ENCODE data around the gene METRN.

METRN gene

DNA sequence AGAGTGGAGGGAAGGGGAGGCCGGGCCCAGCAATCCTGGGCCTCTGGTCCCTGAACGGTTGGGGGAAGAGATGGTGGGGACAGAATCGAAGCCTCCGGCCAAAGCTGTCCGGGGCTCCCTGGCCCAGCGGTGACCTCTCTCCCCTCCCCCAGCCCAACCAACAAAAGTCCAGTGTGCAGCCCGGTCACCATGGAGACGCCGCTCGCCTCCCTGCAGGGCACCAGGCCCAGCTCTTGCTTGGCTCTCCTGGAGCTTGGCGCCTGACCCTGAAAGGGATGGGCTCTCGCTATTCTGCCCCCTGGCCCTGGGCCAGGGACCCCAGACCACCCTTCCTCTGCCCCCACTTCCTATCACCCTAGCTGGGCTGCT is 1.3 kb downstream of the METRN start:
- H3K36me3 Mint-ChIP-seq (ENCODE audit: low read depth), result no peaks in the 10 kb centered on the region
- H3K4me3 Mint-ChIP-seq, result peak overlapping the region; percentile 80
- no peak overlapping the region for H3K27ac Mint-ChIP-seq
- peak; percentile 81 for DNase-seq
- TF ChIP-seq, protein P1, sequence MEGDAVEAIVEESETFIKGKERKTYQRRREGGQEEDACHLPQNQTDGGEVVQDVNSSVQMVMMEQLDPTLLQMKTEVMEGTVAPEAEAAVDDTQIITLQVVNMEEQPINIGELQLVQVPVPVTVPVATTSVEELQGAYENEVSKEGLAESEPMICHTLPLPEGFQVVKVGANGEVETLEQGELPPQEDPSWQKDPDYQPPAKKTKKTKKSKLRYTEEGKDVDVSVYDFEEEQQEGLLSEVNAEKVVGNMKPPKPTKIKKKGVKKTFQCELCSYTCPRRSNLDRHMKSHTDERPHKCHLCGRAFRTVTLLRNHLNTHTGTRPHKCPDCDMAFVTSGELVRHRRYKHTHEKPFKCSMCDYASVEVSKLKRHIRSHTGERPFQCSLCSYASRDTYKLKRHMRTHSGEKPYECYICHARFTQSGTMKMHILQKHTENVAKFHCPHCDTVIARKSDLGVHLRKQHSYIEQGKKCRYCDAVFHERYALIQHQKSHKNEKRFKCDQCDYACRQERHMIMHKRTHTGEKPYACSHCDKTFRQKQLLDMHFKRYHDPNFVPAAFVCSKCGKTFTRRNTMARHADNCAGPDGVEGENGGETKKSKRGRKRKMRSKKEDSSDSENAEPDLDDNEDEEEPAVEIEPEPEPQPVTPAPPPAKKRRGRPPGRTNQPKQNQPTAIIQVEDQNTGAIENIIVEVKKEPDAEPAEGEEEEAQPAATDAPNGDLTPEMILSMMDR (IDR thresholded peaks at IDR 0.05), result no peak
- peaks cover 32% of the 10 kb centered on the region for H3K4me1 Mint-ChIP-seq
- peaks cover 28% of the 10 kb centered on the region for H3K27me3 Mint-ChIP-seq (ENCODE audit: low read depth, poor library complexity)
- no peaks in the 10 kb centered on the region for H3K9me3 Mint-ChIP-seq

DNA sequence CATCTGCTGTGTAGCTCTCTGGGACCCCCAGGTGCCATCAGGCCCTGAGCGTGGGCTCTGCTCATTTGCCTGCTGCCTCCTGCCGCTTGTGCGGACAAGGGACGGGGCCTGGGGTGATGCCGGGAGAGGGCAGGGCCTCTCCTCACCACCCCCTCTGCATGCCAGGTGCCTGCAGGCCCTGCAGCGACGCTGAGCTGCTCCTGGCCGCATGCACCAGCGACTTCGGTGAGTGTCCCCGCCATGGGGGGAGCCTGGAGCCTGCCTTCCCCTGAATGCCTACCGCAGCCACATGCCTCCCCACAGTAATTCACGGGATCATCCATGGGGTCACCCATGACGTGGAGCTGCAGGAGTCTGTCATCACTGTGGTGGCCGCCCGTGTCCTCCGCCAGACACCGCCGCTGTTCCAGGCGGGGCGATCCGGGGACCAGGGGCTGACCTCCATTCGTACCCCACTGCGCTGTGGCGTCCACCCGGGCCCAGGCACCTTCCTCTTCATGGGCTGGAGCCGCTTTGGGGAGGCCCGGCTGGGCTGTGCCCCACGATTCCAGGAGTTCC is 1.9 kb downstream of the METRN start:
- Mint-ChIP-seq H3K4me3 (peak overlapping the region; percentile 80), H3K36me3 (ENCODE audit: low read depth) (no peaks in the 10 kb centered on the region), H3K27me3 (ENCODE audit: low read depth, poor library complexity) (peaks cover 21% of the 10 kb centered on the region), H3K27ac (no peak overlapping the region), H3K4me1 (peaks cover 32% of the 10 kb centered on the region), H3K9me3 (no peaks in the 10 kb centered on the region)
- no peak for DNase-seq
- TF ChIP-seq, protein P1 (IDR thresholded peaks at IDR 0.05), result no peak

DNA sequence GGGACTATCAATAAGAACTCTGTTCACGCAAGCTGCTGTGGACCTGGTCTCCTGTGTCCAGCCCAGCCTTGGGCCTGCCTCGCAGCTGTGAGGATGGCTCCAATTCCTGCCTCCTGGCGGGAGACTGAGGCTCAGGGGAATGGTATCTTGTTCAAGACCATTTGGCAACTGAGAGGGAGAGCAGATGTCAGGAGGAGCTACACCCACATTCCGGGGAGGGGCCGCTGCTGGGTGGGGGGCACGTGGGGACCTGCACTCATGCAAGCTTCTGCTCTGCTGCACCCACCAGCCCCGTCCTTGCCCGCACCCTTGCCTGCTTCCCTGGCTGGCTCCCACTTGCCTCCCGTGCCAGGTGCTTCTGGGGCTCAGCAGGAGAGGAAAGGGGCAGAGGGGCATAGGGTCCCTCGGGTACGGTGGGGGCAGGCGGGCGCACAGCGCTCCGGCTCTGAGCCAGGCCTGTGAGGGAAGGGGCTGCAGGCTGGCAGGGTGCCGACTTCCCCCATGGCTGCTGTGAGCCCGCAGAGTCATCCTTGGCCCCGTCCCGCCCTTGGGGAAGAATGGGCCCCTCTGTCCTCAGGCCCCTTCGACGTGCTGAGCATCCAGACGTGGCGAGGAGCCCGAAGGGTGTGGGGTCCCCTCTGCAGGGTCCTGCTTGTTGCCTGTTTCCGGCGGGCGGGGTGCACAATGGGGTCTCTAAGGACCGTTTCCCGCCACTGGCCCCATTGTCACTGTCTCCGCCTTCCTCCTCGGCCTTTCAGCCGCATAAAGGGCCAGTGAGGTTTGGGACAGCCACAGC is 2.7 kb downstream of the METRN start:
- H3K4me3 Mint-ChIP-seq, result no peak overlapping the region
- TF ChIP-seq, protein P1 (IDR thresholded peaks at IDR 0.05), result no peak
- peaks cover 15% of the 10 kb centered on the region for H3K27me3 Mint-ChIP-seq (ENCODE audit: low read depth, poor library complexity)
- H3K27ac Mint-ChIP-seq, result no peak overlapping the region
- H3K4me1 Mint-ChIP-seq, result peaks cover 30% of the 10 kb centered on the region
- H3K36me3 Mint-ChIP-seq (ENCODE audit: low read depth), result no peaks in the 10 kb centered on the region
- no peak for DNase-seq
- H3K9me3 Mint-ChIP-seq, result no peaks in the 10 kb centered on the region

DNA sequence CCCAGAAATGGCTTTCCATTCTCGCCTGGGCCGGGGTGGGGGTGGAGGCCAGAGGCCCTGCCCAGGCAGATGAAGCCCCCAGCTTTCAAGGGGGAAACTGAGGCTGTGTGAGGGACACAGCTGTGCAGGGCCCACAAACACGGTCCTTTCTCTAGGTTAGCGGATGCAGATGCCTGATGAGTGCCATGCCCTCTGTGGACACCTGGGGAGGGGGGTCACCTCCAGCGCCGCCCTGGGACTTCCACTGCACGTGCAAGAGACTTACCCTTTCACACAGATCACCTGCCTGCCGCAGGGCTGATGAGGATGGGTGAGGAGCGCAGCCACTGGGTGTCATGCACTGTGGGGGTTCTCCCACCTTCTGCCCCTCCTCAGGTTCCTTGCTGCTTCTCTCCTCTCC is 3.5 kb downstream of the METRN start:
- no peak overlapping the region for H3K4me3 Mint-ChIP-seq
- H3K36me3 Mint-ChIP-seq (ENCODE audit: low read depth), result no peaks in the 10 kb centered on the region
- H3K27me3 Mint-ChIP-seq (ENCODE audit: low read depth, poor library complexity), result peaks cover 11% of the 10 kb centered on the region
- no peak for DNase-seq
- H3K9me3 Mint-ChIP-seq, result no peaks in the 10 kb centered on the region
- H3K4me1 Mint-ChIP-seq, result peaks cover 27% of the 10 kb centered on the region
- TF ChIP-seq, protein P1 (IDR thresholded peaks at IDR 0.05), result no peak
- no peak overlapping the region for H3K27ac Mint-ChIP-seq

DNA sequence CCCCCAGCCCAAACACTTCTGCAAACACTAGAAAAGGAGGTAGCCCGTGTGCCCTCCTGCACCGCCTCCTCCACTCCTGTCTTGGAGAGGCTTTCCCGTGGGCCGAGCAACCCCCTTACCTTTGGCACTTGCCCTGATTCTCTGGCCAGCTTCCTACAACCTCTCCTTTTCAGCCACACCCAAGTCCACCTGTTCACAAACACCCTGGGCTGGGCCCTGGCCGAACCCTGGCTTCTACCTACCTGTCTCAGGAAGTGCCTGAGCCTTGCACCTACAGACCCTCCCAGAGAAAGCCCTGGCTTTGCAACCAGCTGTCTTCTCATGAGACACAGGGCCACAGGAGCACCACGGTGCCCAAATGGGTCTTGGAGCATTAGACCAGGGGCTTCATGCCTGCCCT is 4.0 kb downstream of the METRN start:
- Mint-ChIP-seq H3K27me3 (ENCODE audit: low read depth, poor library complexity) (peaks cover 6% of the 10 kb centered on the region), H3K36me3 (ENCODE audit: low read depth) (no peaks in the 10 kb centered on the region), H3K27ac (peak overlapping the region; percentile 83), H3K4me1 (peaks cover 27% of the 10 kb centered on the region), H3K4me3 (peak overlapping the region; percentile 86), H3K9me3 (no peaks in the 10 kb centered on the region)
- no peak for DNase-seq
- TF ChIP-seq, protein P1 (IDR thresholded peaks at IDR 0.05), result no peak
